ENCODE results near the gene CTSD.

CTSD gene

GRCh38 chr11:1803246-1803645, 39.5 kb upstream of the CTSD start:
- TF ChIP-seq CTCF (IDR thresholded peaks at IDR 0.05; ENCODE audit: borderline replicate concordance, insufficient read depth, low read depth, low read length): no peak
- no peak overlapping the region for H3K4me3 ChIP-seq (ENCODE audit: low read depth, low read length)

GRCh38 chr11:1797391-1798125, 33.8 kb upstream of the CTSD start:
- H3K4me3 ChIP-seq (ENCODE audit: low read depth, low read length): no peak overlapping the region
- no peak for TF ChIP-seq CTCF (IDR thresholded peaks at IDR 0.05; ENCODE audit: borderline replicate concordance, insufficient read depth, low read depth, low read length)

GRCh38 chr11:1796413-1797011, 32.8 kb upstream of the CTSD start:
- no peak for TF ChIP-seq CTCF (IDR thresholded peaks at IDR 0.05; ENCODE audit: borderline replicate concordance, insufficient read depth, low read depth, low read length)
- H3K4me3 ChIP-seq (ENCODE audit: low read depth, low read length): no peak overlapping the region

- H3K4me3 ChIP-seq (ENCODE audit: low read depth, low read length): no peak overlapping the region
- TF ChIP-seq CTCF (IDR thresholded peaks at IDR 0.05; ENCODE audit: borderline replicate concordance, insufficient read depth, low read depth, low read length): no peak
Measured at GRCh38 chr11:1793081-1793480, 29.4 kb upstream of the CTSD start.

- no peak overlapping the region for H3K4me3 ChIP-seq (ENCODE audit: low read depth, low read length)
- no peak for TF ChIP-seq CTCF (IDR thresholded peaks at IDR 0.05; ENCODE audit: borderline replicate concordance, insufficient read depth, low read depth, low read length)
Measured at GRCh38 chr11:1792461-1792860, 28.7 kb upstream of the CTSD start.

GRCh38 chr11:1791912-1792311, 28.2 kb upstream of the CTSD start:
- TF ChIP-seq CTCF (IDR thresholded peaks at IDR 0.05; ENCODE audit: borderline replicate concordance, insufficient read depth, low read depth, low read length): no peak
- no peak overlapping the region for H3K4me3 ChIP-seq (ENCODE audit: low read depth, low read length)

GRCh38 chr11:1786466-1786865, 22.7 kb upstream of the CTSD start:
- no peak overlapping the region for H3K4me3 ChIP-seq (ENCODE audit: low read depth, low read length)

More at GRCh38 chr11:1786466-1786865, 22.7 kb upstream of the CTSD start:
- TF ChIP-seq CTCF (IDR thresholded peaks at IDR 0.05; ENCODE audit: borderline replicate concordance, insufficient read depth, low read depth, low read length): no peak
